GM18507 (cell line): Measurements from ENCODE around the gene SASH1.
"Not testable (repeated sequence)": the region's sequence is repeated elsewhere in the genome, so short reads cannot be mapped to it uniquely, and the experiment has no call there.

Experiments used
- DNase-seq: peaks from one replicate; pipeline ENCODE4 v3.0.0; 2011; ENCODE audit warnings: low read depth; ENCODE audit not compliant: insufficient read length; ENCODE audit errors: extremely low spot score
- FAIRE-seq: peaks from 2 replicates; lab custom pipeline; 2011; peaks lifted over from hg19 to GRCh38; lab: Jason Lieb, UNC

Gene SASH1

GRCh38 chr6:148358196-148358785, 15.7 kb downstream of the SASH1 start:
- FAIRE-seq (no peak), DNase-seq (no peak)

- no peak for FAIRE-seq
Observed at GRCh38 chr6:148359228-148359627, 16.6 kb downstream of the SASH1 start.

GRCh38 chr6:148364056-148364824, 21.6 kb downstream of the SASH1 start:
- DNase-seq = no peak
- no peak for FAIRE-seq

More at GRCh38 chr6:148359228-148359627, 16.6 kb downstream of the SASH1 start:
- no peak for DNase-seq

GRCh38 chr6:148365041-148365440, 22.4 kb downstream of the SASH1 start:
- FAIRE-seq (no peak), DNase-seq (no peak)

GRCh38 chr6:148367411-148368024, 24.9 kb downstream of the SASH1 start:
- FAIRE-seq = no peak
- no peak for DNase-seq

- FAIRE-seq = no peak
- DNase-seq = no peak
Observed at GRCh38 chr6:148370176-148370575, 27.5 kb downstream of the SASH1 start.

- DNase-seq (no peak), FAIRE-seq (no peak)
Observed at GRCh38 chr6:148374040-148374774, 31.6 kb downstream of the SASH1 start.

GRCh38 chr6:148375401-148375800, 32.8 kb downstream of the SASH1 start:
- no peak for FAIRE-seq
- DNase-seq = no peak

GRCh38 chr6:148379481-148379880, 36.8 kb downstream of the SASH1 start:
- DNase-seq (no peak), FAIRE-seq (no peak)

- FAIRE-seq = no peak
- DNase-seq = no peak
Observed at GRCh38 chr6:148379966-148380713, 37.5 kb downstream of the SASH1 start.

GRCh38 chr6:148382051-148382450, 39.4 kb downstream of the SASH1 start:
- not testable (repeated sequence) for DNase-seq, FAIRE-seq

- DNase-seq (no peak), FAIRE-seq (no peak)
Observed at GRCh38 chr6:148382861-148383260, 40.2 kb downstream of the SASH1 start.

GRCh38 chr6:148383658-148384368, 41.2 kb downstream of the SASH1 start:
- FAIRE-seq = no peak
- DNase-seq = no peak

- DNase-seq = no peak
- FAIRE-seq = no peak
Observed at GRCh38 chr6:148385379-148385778, 42.7 kb downstream of the SASH1 start.

- FAIRE-seq = no peak
- no peak for DNase-seq
Observed at GRCh38 chr6:148388521-148388920, 45.9 kb downstream of the SASH1 start.

GRCh38 chr6:148389086-148389485, 46.4 kb downstream of the SASH1 start:
- DNase-seq (no peak), FAIRE-seq (no peak)

- FAIRE-seq (no peak), DNase-seq (no peak)
Observed at GRCh38 chr6:148389917-148390316, 47.3 kb downstream of the SASH1 start.

GRCh38 chr6:148392127-148392526, 49.5 kb downstream of the SASH1 start:
- not testable (repeated sequence) for FAIRE-seq

GRCh38 chr6:148392671-148393070, 50.0 kb downstream of the SASH1 start:
- DNase-seq (no peak), FAIRE-seq (no peak)

More at GRCh38 chr6:148392127-148392526, 49.5 kb downstream of the SASH1 start:
- not testable (repeated sequence) for DNase-seq
